ENCODE measurements around the gene PTPRK. TPM values are rescaled to one million over a fixed set of nuclear protein-coding genes. Genes with fewer than 3 reads are reported as not detected.

The PTPRK gene
- total and polyA plus RNA-seq, 3 experiments from 2014 or later = 0.74 to 23.0 (median 21.3) TPM

GRCh38 chr6:128097009-128097408 lies 423.4 kb downstream of the PTPRK start:
- Histone ChIP-seq H3K4me1 (ENCODE audit: insufficient read depth, low read length) (peaks cover 6% of the 10 kb centered on the region), H3K9me3 (ENCODE audit: low read length) (no peaks in the 10 kb centered on the region), H3K27me3 (ENCODE audit: insufficient read depth, low read length, poor library complexity, severe bottlenecking) (no peaks in the 10 kb centered on the region), H3K36me3 (ENCODE audit: insufficient read depth, low read length) (no peaks in the 10 kb centered on the region), H3K27ac (ENCODE audit: low read depth, low read length) (no peak overlapping the region), H3K4me3 (ENCODE audit: low read length) (no peak overlapping the region)
- Mint-ChIP-seq H3K27me3 (no peaks in the 10 kb centered on the region), H3K4me1 (peaks cover 8 to 35% (median 19%) of the 10 kb centered on the region in 3 donors), H3K36me3 (no peaks in the 10 kb centered on the region), H3K9me3 (no peaks in the 10 kb centered on the region), H3K4me3 (no peak overlapping the region), H3K27ac (no peak overlapping the region)
- DNase-seq = no peak
- POLR2A ChIA-PET = no interaction called here
- CTCF ChIA-PET = no interaction called here

- no peaks in the 10 kb centered on the region for H3K36me3 ChIP-seq (ENCODE audit: insufficient read depth, low read length)
- no peak for DNase-seq
- Mint-ChIP-seq H3K9me3 (no peaks in the 10 kb centered on the region), H3K36me3 (no peaks in the 10 kb centered on the region), H3K4me1 (peaks cover 8 to 35% (median 19%) of the 10 kb centered on the region in 3 donors), H3K27me3 (no peaks in the 10 kb centered on the region), H3K4me3 (peak overlapping the region in 1 of 7 donors; percentile 12), H3K27ac (no peak overlapping the region)
- no peak overlapping the region for H3K4me3 ChIP-seq (ENCODE audit: low read length)
- no peaks in the 10 kb centered on the region for H3K27me3 ChIP-seq (ENCODE audit: insufficient read depth, low read length, poor library complexity, severe bottlenecking)
- H3K9me3 ChIP-seq (ENCODE audit: low read length) = no peaks in the 10 kb centered on the region
- ChIA-PET CTCF (no interaction called here), POLR2A (no interaction called here)
- H3K4me1 ChIP-seq (ENCODE audit: insufficient read depth, low read length) = peaks cover 6% of the 10 kb centered on the region
- no peak overlapping the region for H3K27ac ChIP-seq (ENCODE audit: low read depth, low read length)
Measured at GRCh38 chr6:128095362-128095761, 425.0 kb downstream of the PTPRK start.

- POLR2A ChIA-PET = interaction anchor here (0.6 kb wide), 1 partner anchor 347 kb away, joined by 3 read pairs; no protein-coding TSS in a partner anchor
- Histone ChIP-seq H3K4me3 (ENCODE audit: low read length) (no peak overlapping the region), H3K27me3 (ENCODE audit: insufficient read depth, low read length, poor library complexity, severe bottlenecking) (no peaks in the 10 kb centered on the region), H3K27ac (ENCODE audit: low read depth, low read length) (no peak overlapping the region), H3K9me3 (ENCODE audit: low read length) (no peaks in the 10 kb centered on the region), H3K4me1 (ENCODE audit: insufficient read depth, low read length) (no peaks in the 10 kb centered on the region), H3K36me3 (ENCODE audit: insufficient read depth, low read length) (no peaks in the 10 kb centered on the region)
- Mint-ChIP-seq H3K4me1 (no peaks in the 10 kb centered on the region), H3K4me3 (no peak overlapping the region), H3K36me3 (peaks cover 0 to 19% (median 3%) of the 10 kb centered on the region in 3 donors), H3K27me3 (no peaks in the 10 kb centered on the region), H3K27ac (no peak overlapping the region), H3K9me3 (no peaks in the 10 kb centered on the region)
- CTCF ChIA-PET = no interaction called here
- no peak for DNase-seq
Measured at GRCh38 chr6:128079021-128079420, 441.4 kb downstream of the PTPRK start.

GRCh38 chr6:128078276-128078675 lies 442.1 kb downstream of the PTPRK start:
- Histone ChIP-seq H3K9me3 (ENCODE audit: low read length) (no peaks in the 10 kb centered on the region), H3K27ac (ENCODE audit: low read depth, low read length) (no peak overlapping the region), H3K4me1 (ENCODE audit: insufficient read depth, low read length) (no peaks in the 10 kb centered on the region), H3K4me3 (ENCODE audit: low read length) (no peak overlapping the region), H3K27me3 (ENCODE audit: insufficient read depth, low read length, poor library complexity, severe bottlenecking) (no peaks in the 10 kb centered on the region), H3K36me3 (ENCODE audit: insufficient read depth, low read length) (no peaks in the 10 kb centered on the region)
- Mint-ChIP-seq H3K4me1 (no peaks in the 10 kb centered on the region), H3K9me3 (no peaks in the 10 kb centered on the region), H3K4me3 (no peak overlapping the region), H3K27me3 (no peaks in the 10 kb centered on the region), H3K36me3 (peaks cover 0 to 19% (median 3%) of the 10 kb centered on the region in 3 donors), H3K27ac (no peak overlapping the region)
- CTCF ChIA-PET = no interaction called here
- POLR2A ChIA-PET = no interaction called here
- no peak for DNase-seq

- no peaks in the 10 kb centered on the region for H3K4me1 ChIP-seq (ENCODE audit: insufficient read depth, low read length)
- ChIA-PET CTCF (no interaction called here), POLR2A (no interaction called here)
- Mint-ChIP-seq H3K9me3 (no peaks in the 10 kb centered on the region), H3K27ac (no peak overlapping the region), H3K4me1 (no peaks in the 10 kb centered on the region), H3K27me3 (no peaks in the 10 kb centered on the region), H3K4me3 (no peak overlapping the region), H3K36me3 (peaks cover 3 to 19% (median 5%) of the 10 kb centered on the region in 3 donors)
- no peaks in the 10 kb centered on the region for H3K27me3 ChIP-seq (ENCODE audit: insufficient read depth, low read length, poor library complexity, severe bottlenecking)
- no peaks in the 10 kb centered on the region for H3K36me3 ChIP-seq (ENCODE audit: insufficient read depth, low read length)
- no peak for DNase-seq
- H3K9me3 ChIP-seq (ENCODE audit: low read length) = no peaks in the 10 kb centered on the region
- H3K4me3 ChIP-seq (ENCODE audit: low read length) = no peak overlapping the region
- no peak overlapping the region for H3K27ac ChIP-seq (ENCODE audit: low read depth, low read length)
Measured at GRCh38 chr6:128076843-128077242, 443.6 kb downstream of the PTPRK start.

- no peaks in the 10 kb centered on the region for H3K27me3 Mint-ChIP-seq
- H3K36me3 Mint-ChIP-seq = peaks cover 10 to 14% (median 11%) of the 10 kb centered on the region in 3 donors
- no peak overlapping the region for H3K27ac Mint-ChIP-seq
- peaks cover 0 to 7% (median 5%) of the 10 kb centered on the region in 3 donors for H3K4me1 Mint-ChIP-seq
- H3K9me3 Mint-ChIP-seq = no peaks in the 10 kb centered on the region
- no peaks in the 10 kb centered on the region for H3K36me3 ChIP-seq (ENCODE audit: insufficient read depth, low read length)
- no peaks in the 10 kb centered on the region for H3K9me3 ChIP-seq (ENCODE audit: low read length)
- H3K27ac ChIP-seq (ENCODE audit: low read depth, low read length) = no peak overlapping the region
- no peaks in the 10 kb centered on the region for H3K4me1 ChIP-seq (ENCODE audit: insufficient read depth, low read length)
- H3K27me3 ChIP-seq (ENCODE audit: insufficient read depth, low read length, poor library complexity, severe bottlenecking) = no peaks in the 10 kb centered on the region
- ChIA-PET CTCF (interaction anchor here (0.9 kb wide), 1 partner anchor 18 kb away, joined by 3 read pairs; no protein-coding TSS in a partner anchor), POLR2A (no interaction called here)
- no peak for DNase-seq
- no peak overlapping the region for H3K4me3 ChIP-seq (ENCODE audit: low read length)
- no peak overlapping the region for H3K4me3 Mint-ChIP-seq
Measured at GRCh38 chr6:128074567-128074966, 445.8 kb downstream of the PTPRK start.

GRCh38 chr6:128073389-128073788 lies 447.0 kb downstream of the PTPRK start:
- Histone ChIP-seq H3K4me1 (ENCODE audit: insufficient read depth, low read length) (no peaks in the 10 kb centered on the region), H3K36me3 (ENCODE audit: insufficient read depth, low read length) (no peaks in the 10 kb centered on the region), H3K27ac (ENCODE audit: low read depth, low read length) (no peak overlapping the region), H3K9me3 (ENCODE audit: low read length) (no peaks in the 10 kb centered on the region), H3K4me3 (ENCODE audit: low read length) (no peak overlapping the region), H3K27me3 (ENCODE audit: insufficient read depth, low read length, poor library complexity, severe bottlenecking) (no peaks in the 10 kb centered on the region)
- Mint-ChIP-seq H3K4me3 (no peak overlapping the region), H3K27ac (no peak overlapping the region), H3K4me1 (peaks cover 0 to 7% (median 5%) of the 10 kb centered on the region in 3 donors), H3K27me3 (no peaks in the 10 kb centered on the region), H3K36me3 (peaks cover 9 to 14% (median 11%) of the 10 kb centered on the region in 3 donors), H3K9me3 (no peaks in the 10 kb centered on the region)
- ChIA-PET POLR2A (no interaction called here), CTCF (no interaction called here)
- DNase-seq = no peak

GRCh38 chr6:128071212-128071611 lies 449.2 kb downstream of the PTPRK start:
- H3K27ac Mint-ChIP-seq = no peak overlapping the region

More at GRCh38 chr6:128071212-128071611, 449.2 kb downstream of the PTPRK start:
- Histone ChIP-seq H3K36me3 (ENCODE audit: insufficient read depth, low read length) (no peaks in the 10 kb centered on the region), H3K9me3 (ENCODE audit: low read length) (no peaks in the 10 kb centered on the region), H3K27me3 (ENCODE audit: insufficient read depth, low read length, poor library complexity, severe bottlenecking) (no peaks in the 10 kb centered on the region), H3K4me1 (ENCODE audit: insufficient read depth, low read length) (no peaks in the 10 kb centered on the region), H3K4me3 (ENCODE audit: low read length) (no peak overlapping the region), H3K27ac (ENCODE audit: low read depth, low read length) (no peak overlapping the region)
- ChIA-PET POLR2A (interaction anchor here (0.6 kb wide), 2 partner anchors 180 to 262 kb away, joined by 3 to 4 read pairs; no protein-coding TSS in a partner anchor), CTCF (no interaction called here)
- Mint-ChIP-seq H3K9me3 (no peaks in the 10 kb centered on the region), H3K4me1 (peaks cover 0 to 7% (median 5%) of the 10 kb centered on the region in 3 donors), H3K27me3 (no peaks in the 10 kb centered on the region), H3K36me3 (peaks cover 9 to 14% (median 12%) of the 10 kb centered on the region in 3 donors), H3K4me3 (no peak overlapping the region)
- no peak for DNase-seq

Measured in CD8-positive, alpha-beta memory T cell (primary cell).